Measurements from ENCODE around the gene METRN. TPM values are rescaled to one million over a fixed set of nuclear protein-coding genes. Genes with fewer than 3 reads are reported as not detected.

Gene METRN
- total RNA-seq, 1 donor from 2014 or later, result 32.2 TPM

GRCh38 chr16:672851-673250 is 42.1 kb upstream of the METRN start:
- Histone ChIP-seq H3K9me3 (no peaks in the 10 kb centered on the region), H3K4me3 (no peak overlapping the region), H3K36me3 (peaks cover 0 to 42% of the 10 kb centered on the region in 2 donors), H3K27ac (no peak overlapping the region), H3K4me1 (peaks cover 48% of the 10 kb centered on the region), H3K27me3 (no peaks in the 10 kb centered on the region)
- intact Hi-C loops (cut with DNase I), result no loop called here
- no peak for DNase-seq (ENCODE audit: extremely low spot score in 2 of 2)
- no peak for TF ChIP-seq POLR2A (IDR thresholded peaks at IDR 0.05)
- no peak for TF ChIP-seq POLR2AphosphoS5 (IDR thresholded peaks at IDR 0.05; ENCODE audit: insufficient read depth in 1 of 2, low read depth in 1 of 2)
- no peak for TF ChIP-seq CTCF (IDR thresholded peaks at IDR 0.05)

- Histone ChIP-seq H3K9me3 (no peaks in the 10 kb centered on the region), H3K4me1 (peaks cover 45% of the 10 kb centered on the region), H3K36me3 (peaks cover 0 to 42% of the 10 kb centered on the region in 2 donors), H3K27ac (no peak overlapping the region), H3K27me3 (no peaks in the 10 kb centered on the region), H3K4me3 (no peak overlapping the region)
- TF ChIP-seq POLR2A (IDR thresholded peaks at IDR 0.05) (no peak), CTCF (IDR thresholded peaks at IDR 0.05) (no peak), POLR2AphosphoS5 (IDR thresholded peaks at IDR 0.05; ENCODE audit: insufficient read depth in 1 of 2, low read depth in 1 of 2) (no peak)
- intact Hi-C loops (cut with DNase I), result no loop called here
- DNase-seq (ENCODE audit: extremely low spot score in 2 of 2), result no peak
These were observed 41.4 kb upstream of the METRN start for GRCh38 chr16:673399-673991.

GRCh38 chr16:674214-674881 is 40.6 kb upstream of the METRN start:
- Histone ChIP-seq H3K9me3 (no peaks in the 10 kb centered on the region), H3K36me3 (peaks cover 0 to 42% of the 10 kb centered on the region in 2 donors), H3K27ac (no peak overlapping the region), H3K4me3 (no peak overlapping the region), H3K27me3 (no peaks in the 10 kb centered on the region), H3K4me1 (peaks cover 43% of the 10 kb centered on the region)
- DNase-seq (ENCODE audit: extremely low spot score in 2 of 2), result no peak
- TF ChIP-seq POLR2A (IDR thresholded peaks at IDR 0.05), result no peak
- no peak for TF ChIP-seq POLR2AphosphoS5 (IDR thresholded peaks at IDR 0.05; ENCODE audit: insufficient read depth in 1 of 2, low read depth in 1 of 2)
- TF ChIP-seq CTCF (IDR thresholded peaks at IDR 0.05), result no peak
- intact Hi-C loops (cut with DNase I), result no loop called here

- Histone ChIP-seq H3K9me3 (no peaks in the 10 kb centered on the region), H3K36me3 (peaks cover 0 to 34% of the 10 kb centered on the region in 2 donors), H3K4me3 (peak within 1 kb of the TSS; percentile 27 to 51), H3K4me1 (peaks cover 43% of the 10 kb centered on the region), H3K27ac (peak within 1 kb of the TSS; percentile 15), H3K27me3 (no peaks in the 10 kb centered on the region)
- TF ChIP-seq POLR2AphosphoS5 (IDR thresholded peaks at IDR 0.05; ENCODE audit: insufficient read depth in 1 of 2, low read depth in 1 of 2) (no peak), POLR2A (IDR thresholded peaks at IDR 0.05) (no peak), CTCF (IDR thresholded peaks at IDR 0.05) (no peak)
- intact Hi-C loops (cut with DNase I), result no loop called here
- no peak for DNase-seq (ENCODE audit: extremely low spot score in 2 of 2)
These were observed 39.7 kb upstream of the METRN start, which contains the start of gene RHBDL1 for GRCh38 chr16:674968-675883. TSS of gene RHBDL1 (plus strand) at chr16:675671. CDS start at chr16:675791, 120 bp downstream.

Measured in vagina (tissue), 2 donors.